Measurements from ENCODE around the gene PAN3.

PAN3 gene

GRCh38 chr13:28159057-28159456 is 20.7 kb downstream of the PAN3 start:
- Histone ChIP-seq H3K27ac (no peak overlapping the region), H3K4me3 (ENCODE audit: low read depth in 1 of 2, low read length in 1 of 2) (no peak overlapping the region), H3K27me3 (no peaks in the 10 kb centered on the region), H3K36me3 (peaks cover 5% of the 10 kb centered on the region), H3K4me1 (ENCODE audit: control insufficient read depth in 1 of 2, insufficient read depth in 1 of 2, low read depth in 1 of 2, low read length in 1 of 2) (no peaks in the 10 kb centered on the region), H3K9me3 (no peaks in the 10 kb centered on the region)
- TF ChIP-seq CTCF (IDR thresholded peaks at IDR 0.05): no peak

- no peaks in the 10 kb centered on the region for H3K27me3 ChIP-seq
- TF ChIP-seq CTCF (IDR thresholded peaks at IDR 0.05): no peak
- H3K9me3 ChIP-seq: no peaks in the 10 kb centered on the region
- H3K4me1 ChIP-seq (ENCODE audit: control insufficient read depth in 1 of 2, insufficient read depth in 1 of 2, low read depth in 1 of 2, low read length in 1 of 2): no peaks in the 10 kb centered on the region
- H3K4me3 ChIP-seq (ENCODE audit: low read depth in 1 of 2, low read length in 1 of 2): no peak overlapping the region
- H3K27ac ChIP-seq: no peak overlapping the region
- H3K36me3 ChIP-seq: no peaks in the 10 kb centered on the region
Measured at GRCh38 chr13:28161370-28161769, 23.0 kb downstream of the PAN3 start.

GRCh38 chr13:28163587-28163986 is 25.2 kb downstream of the PAN3 start:
- Histone ChIP-seq H3K4me3 (ENCODE audit: low read depth in 1 of 2, low read length in 1 of 2) (no peak overlapping the region), H3K27ac (no peak overlapping the region), H3K9me3 (no peaks in the 10 kb centered on the region), H3K27me3 (no peaks in the 10 kb centered on the region), H3K4me1 (ENCODE audit: control insufficient read depth in 1 of 2, insufficient read depth in 1 of 2, low read depth in 1 of 2, low read length in 1 of 2) (no peaks in the 10 kb centered on the region), H3K36me3 (no peaks in the 10 kb centered on the region)
- no peak for TF ChIP-seq CTCF (IDR thresholded peaks at IDR 0.05)

- H3K4me1 ChIP-seq (ENCODE audit: control insufficient read depth in 1 of 2, insufficient read depth in 1 of 2, low read depth in 1 of 2, low read length in 1 of 2): no peaks in the 10 kb centered on the region
- H3K27ac ChIP-seq: peak overlapping the region; percentile 37
Measured at GRCh38 chr13:28166257-28166656, 27.9 kb downstream of the PAN3 start.

GRCh38 chr13:28171266-28171665 is 32.9 kb downstream of the PAN3 start:
- no peaks in the 10 kb centered on the region for H3K9me3 ChIP-seq
- H3K36me3 ChIP-seq: peaks cover 22% of the 10 kb centered on the region
- H3K27me3 ChIP-seq: no peaks in the 10 kb centered on the region
- no peak overlapping the region for H3K4me3 ChIP-seq (ENCODE audit: low read depth in 1 of 2, low read length in 1 of 2)
- no peak for TF ChIP-seq CTCF (IDR thresholded peaks at IDR 0.05)
- no peak overlapping the region for H3K27ac ChIP-seq
- H3K4me1 ChIP-seq (ENCODE audit: control insufficient read depth in 1 of 2, insufficient read depth in 1 of 2, low read depth in 1 of 2, low read length in 1 of 2): no peaks in the 10 kb centered on the region

More at GRCh38 chr13:28166257-28166656, 27.9 kb downstream of the PAN3 start:
- Histone ChIP-seq H3K36me3 (peaks cover 3% of the 10 kb centered on the region), H3K27me3 (no peaks in the 10 kb centered on the region), H3K9me3 (no peaks in the 10 kb centered on the region), H3K4me3 (ENCODE audit: low read depth in 1 of 2, low read length in 1 of 2) (no peak overlapping the region)
- no peak for TF ChIP-seq CTCF (IDR thresholded peaks at IDR 0.05)

- H3K4me1 ChIP-seq (ENCODE audit: control insufficient read depth in 1 of 2, insufficient read depth in 1 of 2, low read depth in 1 of 2, low read length in 1 of 2): no peaks in the 10 kb centered on the region
- no peaks in the 10 kb centered on the region for H3K9me3 ChIP-seq
- no peak overlapping the region for H3K4me3 ChIP-seq (ENCODE audit: low read depth in 1 of 2, low read length in 1 of 2)
- no peak for TF ChIP-seq CTCF (IDR thresholded peaks at IDR 0.05)
- peaks cover 35% of the 10 kb centered on the region for H3K36me3 ChIP-seq
- no peak overlapping the region for H3K27ac ChIP-seq
- no peaks in the 10 kb centered on the region for H3K27me3 ChIP-seq
Measured at GRCh38 chr13:28172947-28173346, 34.6 kb downstream of the PAN3 start.
